Neuronal stem cell (in vitro differentiated cells): Measurements from ENCODE around the gene HSF2BP.

Experiments used
- DNase-seq: peaks from one replicate; pipeline ENCODE4 v3.0.0-alpha.2; 2013; ENCODE audit warnings: low spot score
- H2AFZ ChIP-seq: one replicate; pipeline ENCODE4 v1.6.1; 2013; ENCODE audit warnings: mild to moderate bottlenecking, low read length, inconsistent platforms
- H2AK5ac ChIP-seq: 2 replicates; pipeline ENCODE4 v1.6.1; 2013; ENCODE audit warnings: low read depth, mild to moderate bottlenecking, inconsistent platforms, low read length, moderate library complexity, mixed read lengths
- H2BK120ac ChIP-seq: 2 replicates; pipeline ENCODE4 v1.6.1; 2013; ENCODE audit warnings: low read depth, mild to moderate bottlenecking, inconsistent platforms, low read length, moderate library complexity, mixed read lengths
- H2BK12ac ChIP-seq: one replicate; pipeline ENCODE4 v1.6.1; 2013; ENCODE audit warnings: low read length, inconsistent platforms
- H2BK15ac ChIP-seq: 2 replicates; pipeline ENCODE4 v1.6.1; 2013; ENCODE audit warnings: mild to moderate bottlenecking, low read length, inconsistent platforms, mixed read lengths
- H2BK5ac ChIP-seq: one replicate; pipeline ENCODE4 v1.6.1; 2013; ENCODE audit warnings: inconsistent platforms, mild to moderate bottlenecking, low read length, moderate library complexity
- H3K14ac ChIP-seq: one replicate; pipeline ENCODE4 v1.6.1; 2013; ENCODE audit warnings: low read length, inconsistent platforms
- H3K18ac ChIP-seq: 2 replicates; pipeline ENCODE4 v1.6.1; 2013; ENCODE audit warnings: low read length, inconsistent platforms
- H3K23ac ChIP-seq: 2 replicates; pipeline ENCODE4 v1.6.1; 2013; ENCODE audit warnings: low read depth, mild to moderate bottlenecking, mixed read lengths, low read length, inconsistent platforms; ENCODE audit not compliant: poor library complexity
- H3K27ac ChIP-seq: replicated peaks from 3 replicates; pipeline ENCODE4 v1.5.1; 2013; ENCODE audit warnings: low read length, inconsistent platforms
- H3K27me3 ChIP-seq, 3 experiments: 2 replicates each; pipeline ENCODE4 v1.6.1; 2013; ENCODE audit warnings: low read length in 3 of 3, mild to moderate bottlenecking in 2 of 3, inconsistent platforms in 1 of 3, low read depth in 1 of 3, mixed read lengths in 1 of 3, moderate library complexity in 1 of 3; ENCODE audit not compliant: control insufficient read depth in 3 of 3, insufficient read depth in 3 of 3
- H3K36me3 ChIP-seq, 2 donors: replicated peaks in 1 of 2; 2 replicates each; pipeline ENCODE4 v1.6.1; 2013; ENCODE audit warnings: low read length in 2 of 2; ENCODE audit not compliant: control insufficient read depth in 2 of 2, insufficient read depth in 2 of 2
- H3K4ac ChIP-seq: 2 replicates; pipeline ENCODE4 v1.6.1; 2013; ENCODE audit warnings: inconsistent platforms, mild to moderate bottlenecking, low read length, moderate library complexity
- H3K4me1 ChIP-seq, 2 donors: 1 replicate in 1 of 2; 2 replicates in 1 of 2; pipeline ENCODE4 v1.6.1; 2013; ENCODE audit warnings: low read length in 2 of 2, low read depth in 1 of 2; ENCODE audit not compliant: control insufficient read depth in 2 of 2, insufficient read depth in 1 of 2
- H3K4me2 ChIP-seq: one replicate; pipeline ENCODE4 v1.6.1; 2013; ENCODE audit warnings: mild to moderate bottlenecking, low read length, inconsistent platforms; ENCODE audit not compliant: insufficient read depth, poor library complexity, severe bottlenecking
- H3K4me3 ChIP-seq, 2 donors: 2 replicates each; pipeline ENCODE4 v1.5.1; 2013; ENCODE audit warnings: low read length in 2 of 2, mild to moderate bottlenecking in 2 of 2, inconsistent platforms in 1 of 2, moderate library complexity in 1 of 2
- H3K79me1 ChIP-seq: one replicate; pipeline ENCODE4 v1.6.1; 2013; ENCODE audit warnings: low read depth, mild to moderate bottlenecking, inconsistent platforms, low read length, moderate library complexity
- H3K9ac ChIP-seq: one replicate; pipeline ENCODE4 v1.6.1; 2013; ENCODE audit warnings: mild to moderate bottlenecking, low read depth, low read length, inconsistent platforms; ENCODE audit not compliant: poor library complexity
- H3K9me3 ChIP-seq, 2 donors: replicated peaks in 1 of 2; 2 replicates each; pipeline versions ENCODE3 to v1.6.1; 2013; ENCODE audit warnings: low read length in 2 of 2, mild to moderate bottlenecking in 2 of 2, inconsistent platforms in 1 of 2, low read depth in 1 of 2, mixed read lengths in 1 of 2, moderate library complexity in 1 of 2; ENCODE audit not compliant: control insufficient read depth in 2 of 2, insufficient read depth in 1 of 2
- H4K8ac ChIP-seq: one replicate; pipeline ENCODE4 v1.6.1; 2013; ENCODE audit warnings: low read depth, mild to moderate bottlenecking, inconsistent platforms, low read length, moderate library complexity
- H4K91ac ChIP-seq: one replicate; pipeline ENCODE4 v1.6.1; 2013; ENCODE audit warnings: low read length, low read depth, mild to moderate bottlenecking, inconsistent platforms; ENCODE audit not compliant: poor library complexity
- WGBS, 2 donors: extraction: QIAGEN DNeasy Blood & Tissue Kit; methylation state at CpG; one replicate each; pipeline ENCODE4 v1.1.7; 2013; ENCODE audit warnings: missing lambda C conversion rate in 2 of 2, mixed read lengths in 1 of 2; ENCODE audit not compliant: insufficient read length in 2 of 2, insufficient replicate concordance in 1 of 2; ENCODE audit errors: extremely low coverage in 2 of 2; 5-methylcytosine and 5-hydroxymethylcytosine counted together

HSF2BP gene

GRCh38 chr21:43599728-43600127 is 59.6 kb downstream of the HSF2BP start:
- Histone ChIP-seq H3K14ac (no peak overlapping the region), H3K18ac (no peak overlapping the region), H3K4me2 (no peak overlapping the region), H2AFZ (no peak overlapping the region), H4K91ac (no peak overlapping the region), H3K23ac (no peak overlapping the region), H2BK15ac (no peak overlapping the region), H3K9me3 (peaks cover 0 to 10% of the 10 kb centered on the region in 2 donors), H3K36me3 (peaks cover 0 to under 1% of the 10 kb centered on the region in 2 donors), H3K9ac (no peak overlapping the region), H3K4ac (no peak overlapping the region), H3K4me3 (no peak overlapping the region), H3K27me3 (peaks cover 0 to under 1% (median 0%) of the 10 kb centered on the region in 3 experiments), H2BK5ac (no peak overlapping the region), H2BK120ac (no peak overlapping the region), H4K8ac (no peak overlapping the region), H2BK12ac (no peak overlapping the region), H3K4me1 (peaks cover 3 to 7% of the 10 kb centered on the region in 2 donors), H2AK5ac (no peak overlapping the region), H3K27ac (no peak overlapping the region), H3K79me1 (no peaks in the 10 kb centered on the region)
- no CpG with 5 or more reads among the region's 5 CpGs for WGBS, 2 donors
- DNase-seq, result no peak

- H3K9me3 ChIP-seq, result peaks cover 0 to 3% of the 10 kb centered on the region in 2 donors
- H3K4ac ChIP-seq, result no peak overlapping the region
- H2BK12ac ChIP-seq, result no peak overlapping the region
- no peak for DNase-seq
- no peaks in the 10 kb centered on the region for H3K36me3 ChIP-seq
- H3K27me3 ChIP-seq, result no peaks in the 10 kb centered on the region
- H2BK15ac ChIP-seq, result no peak overlapping the region
- H3K79me1 ChIP-seq, result no peaks in the 10 kb centered on the region
- H3K4me2 ChIP-seq, result no peak overlapping the region
- H2AFZ ChIP-seq, result no peak overlapping the region
- no peak overlapping the region for H4K8ac ChIP-seq
- H2AK5ac ChIP-seq, result no peak overlapping the region
- H3K23ac ChIP-seq, result no peak overlapping the region
- no peak overlapping the region for H3K18ac ChIP-seq
- no CpG with 5 or more reads among the region's 7 CpGs for WGBS, 2 donors
- no peak overlapping the region for H3K14ac ChIP-seq
- H3K4me1 ChIP-seq, result peaks cover 0 to under 1% of the 10 kb centered on the region in 2 donors
- no peak overlapping the region for H2BK120ac ChIP-seq
- H4K91ac ChIP-seq, result no peak overlapping the region
- H3K4me3 ChIP-seq, result no peak overlapping the region
- no peak overlapping the region for H3K27ac ChIP-seq
- no peak overlapping the region for H2BK5ac ChIP-seq
- no peak overlapping the region for H3K9ac ChIP-seq
Observed at GRCh38 chr21:43598416-43599120, 60.7 kb downstream of the HSF2BP start.

- Histone ChIP-seq H2BK12ac (no peak overlapping the region), H3K4me2 (no peak overlapping the region), H3K36me3 (no peaks in the 10 kb centered on the region), H3K9me3 (peaks cover 0 to 3% of the 10 kb centered on the region in 2 donors), H3K14ac (no peak overlapping the region), H3K23ac (no peak overlapping the region), H2BK120ac (no peak overlapping the region), H2AK5ac (no peak overlapping the region), H3K4me3 (no peak overlapping the region), H4K91ac (no peak overlapping the region), H3K9ac (no peak overlapping the region), H4K8ac (no peak overlapping the region), H2BK15ac (no peak overlapping the region), H3K27me3 (no peaks in the 10 kb centered on the region), H3K27ac (no peak overlapping the region), H3K79me1 (no peaks in the 10 kb centered on the region), H2AFZ (no peak overlapping the region), H3K4me1 (no peaks in the 10 kb centered on the region), H2BK5ac (no peak overlapping the region), H3K18ac (no peak overlapping the region), H3K4ac (no peak overlapping the region)
- WGBS, 2 donors, result no CpG with 5 or more reads among the region's 6 CpGs
- no peak for DNase-seq
Observed at GRCh38 chr21:43597540-43598250, 61.6 kb downstream of the HSF2BP start.

- H3K4me1 ChIP-seq, result peaks cover 1 to 2% of the 10 kb centered on the region in 2 donors
- WGBS, 2 donors, result no CpG with 5 or more reads among the region's 1 CpG
- H3K36me3 ChIP-seq, result no peaks in the 10 kb centered on the region
- no peaks in the 10 kb centered on the region for H3K27me3 ChIP-seq
- no peak overlapping the region for H4K91ac ChIP-seq
- no peak overlapping the region for H3K27ac ChIP-seq
- H3K18ac ChIP-seq, result no peak overlapping the region
- no peak overlapping the region for H2BK12ac ChIP-seq
- H2BK120ac ChIP-seq, result no peak overlapping the region
- no peak overlapping the region for H2BK15ac ChIP-seq
- DNase-seq, result no peak
- no peak overlapping the region for H3K9ac ChIP-seq
- H3K9me3 ChIP-seq, result peaks cover 0 to 3% of the 10 kb centered on the region in 2 donors
- no peak overlapping the region for H3K4me3 ChIP-seq
- H3K79me1 ChIP-seq, result no peaks in the 10 kb centered on the region
- H2BK5ac ChIP-seq, result no peak overlapping the region
- no peak overlapping the region for H4K8ac ChIP-seq
- no peak overlapping the region for H3K4me2 ChIP-seq
- no peak overlapping the region for H3K4ac ChIP-seq
- no peak overlapping the region for H2AFZ ChIP-seq
- H2AK5ac ChIP-seq, result no peak overlapping the region
- H3K14ac ChIP-seq, result no peak overlapping the region
- no peak overlapping the region for H3K23ac ChIP-seq
Observed at GRCh38 chr21:43597052-43597451, 62.2 kb downstream of the HSF2BP start.
